Keratinocyte (primary cell): ENCODE data around the gene AMIGO2.

Source experiments
- EZH2 ChIP-seq: IDR thresholded peaks from one replicate; pipeline ENCODE4 v1.6.1; 2012; ENCODE audit warnings: inconsistent platforms, mild to moderate bottlenecking, low read length, moderate library complexity
- TF ChIP-seq, protein P1 (sequence below), 3 experiments: IDR thresholded peaks in 1 of 3; conservative IDR thresholded peaks in 1 of 3; optimal IDR thresholded peaks in 1 of 3; 2 replicates in 2 of 3; 3 replicates in 1 of 3; pipeline versions ENCODE3 to v1.5.1; 2011; ENCODE audit warnings: low read length in 3 of 3, mild to moderate bottlenecking in 3 of 3, moderate library complexity in 2 of 3, control low read depth in 1 of 3, inconsistent platforms in 1 of 3; ENCODE audit not compliant: insufficient read depth in 2 of 3; ENCODE audit errors: extremely low read depth in 1 of 3

DNA sequence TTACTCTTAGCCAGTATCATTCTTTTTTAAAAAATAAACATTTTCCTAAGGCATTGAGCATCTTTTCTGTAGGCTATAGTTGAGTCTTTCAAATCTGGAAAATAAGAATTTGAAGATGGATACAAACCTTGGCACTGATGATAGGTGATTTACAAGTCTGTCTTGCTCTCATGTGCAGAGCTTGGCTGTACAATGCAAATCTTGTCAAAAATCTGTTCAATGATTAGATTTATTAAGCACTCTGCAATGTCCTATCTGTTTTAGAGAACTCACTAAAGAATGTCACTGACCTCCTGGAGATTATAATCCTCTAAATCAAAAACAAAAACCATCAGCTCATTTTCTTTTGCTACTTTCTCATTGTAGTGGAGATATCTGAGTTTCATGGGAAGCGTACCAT, 42.8 kb upstream of the AMIGO2 start:
- TF ChIP-seq, protein P1, sequence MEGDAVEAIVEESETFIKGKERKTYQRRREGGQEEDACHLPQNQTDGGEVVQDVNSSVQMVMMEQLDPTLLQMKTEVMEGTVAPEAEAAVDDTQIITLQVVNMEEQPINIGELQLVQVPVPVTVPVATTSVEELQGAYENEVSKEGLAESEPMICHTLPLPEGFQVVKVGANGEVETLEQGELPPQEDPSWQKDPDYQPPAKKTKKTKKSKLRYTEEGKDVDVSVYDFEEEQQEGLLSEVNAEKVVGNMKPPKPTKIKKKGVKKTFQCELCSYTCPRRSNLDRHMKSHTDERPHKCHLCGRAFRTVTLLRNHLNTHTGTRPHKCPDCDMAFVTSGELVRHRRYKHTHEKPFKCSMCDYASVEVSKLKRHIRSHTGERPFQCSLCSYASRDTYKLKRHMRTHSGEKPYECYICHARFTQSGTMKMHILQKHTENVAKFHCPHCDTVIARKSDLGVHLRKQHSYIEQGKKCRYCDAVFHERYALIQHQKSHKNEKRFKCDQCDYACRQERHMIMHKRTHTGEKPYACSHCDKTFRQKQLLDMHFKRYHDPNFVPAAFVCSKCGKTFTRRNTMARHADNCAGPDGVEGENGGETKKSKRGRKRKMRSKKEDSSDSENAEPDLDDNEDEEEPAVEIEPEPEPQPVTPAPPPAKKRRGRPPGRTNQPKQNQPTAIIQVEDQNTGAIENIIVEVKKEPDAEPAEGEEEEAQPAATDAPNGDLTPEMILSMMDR (optimal IDR thresholded peaks at IDR 0.05 in 1 of 3, IDR thresholded peaks at IDR 0.05 in 1 of 3, conservative IDR thresholded peaks at IDR 0.05 in 1 of 3; ENCODE audit: extremely low read depth in 1 of 3, insufficient read depth in 2 of 3, low read length in 3 of 3) = no peak
- TF ChIP-seq EZH2 = no peak
